Measurements from ENCODE around the gene PHF10.

DNA sequence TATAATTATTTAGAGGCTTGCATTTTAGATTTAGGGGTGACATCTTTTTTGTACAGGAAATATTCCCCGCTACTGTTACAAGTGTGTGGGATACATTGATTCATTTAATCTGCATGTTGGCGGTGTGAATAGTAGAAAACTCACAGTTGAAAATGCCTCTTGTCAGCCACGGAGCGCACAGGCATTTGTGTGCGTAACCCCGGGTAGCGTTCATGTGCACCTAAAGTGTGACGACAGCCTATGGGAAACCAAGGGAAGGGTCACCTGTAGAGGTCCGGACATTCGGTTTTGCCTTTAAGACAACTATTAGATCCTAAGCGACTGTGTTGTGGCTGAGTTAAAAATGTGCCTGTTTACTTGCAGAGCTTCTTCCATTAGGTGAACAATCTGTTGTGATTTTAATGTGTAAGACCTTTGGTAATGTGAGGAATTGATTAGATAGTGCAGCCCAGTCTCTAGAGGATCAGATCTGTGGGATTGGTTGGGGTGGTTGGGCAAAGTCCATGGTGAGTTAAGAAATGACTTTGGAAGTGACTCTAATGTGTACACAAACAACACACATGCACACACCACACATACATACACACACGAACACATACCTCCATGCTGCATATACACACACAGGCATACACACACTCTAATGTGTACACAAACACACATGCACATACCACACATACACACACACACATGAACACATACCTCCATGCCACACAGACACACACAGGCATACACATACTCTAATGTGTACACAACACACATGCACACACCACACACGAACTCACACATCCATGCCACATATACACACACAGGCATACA lies 42.8 kb upstream of the PHF10 start:
- TF ChIP-seq, protein P1, sequence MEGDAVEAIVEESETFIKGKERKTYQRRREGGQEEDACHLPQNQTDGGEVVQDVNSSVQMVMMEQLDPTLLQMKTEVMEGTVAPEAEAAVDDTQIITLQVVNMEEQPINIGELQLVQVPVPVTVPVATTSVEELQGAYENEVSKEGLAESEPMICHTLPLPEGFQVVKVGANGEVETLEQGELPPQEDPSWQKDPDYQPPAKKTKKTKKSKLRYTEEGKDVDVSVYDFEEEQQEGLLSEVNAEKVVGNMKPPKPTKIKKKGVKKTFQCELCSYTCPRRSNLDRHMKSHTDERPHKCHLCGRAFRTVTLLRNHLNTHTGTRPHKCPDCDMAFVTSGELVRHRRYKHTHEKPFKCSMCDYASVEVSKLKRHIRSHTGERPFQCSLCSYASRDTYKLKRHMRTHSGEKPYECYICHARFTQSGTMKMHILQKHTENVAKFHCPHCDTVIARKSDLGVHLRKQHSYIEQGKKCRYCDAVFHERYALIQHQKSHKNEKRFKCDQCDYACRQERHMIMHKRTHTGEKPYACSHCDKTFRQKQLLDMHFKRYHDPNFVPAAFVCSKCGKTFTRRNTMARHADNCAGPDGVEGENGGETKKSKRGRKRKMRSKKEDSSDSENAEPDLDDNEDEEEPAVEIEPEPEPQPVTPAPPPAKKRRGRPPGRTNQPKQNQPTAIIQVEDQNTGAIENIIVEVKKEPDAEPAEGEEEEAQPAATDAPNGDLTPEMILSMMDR (IDR thresholded peaks at IDR 0.05; ENCODE audit: borderline replicate concordance, extremely low read depth, low read length, poor library complexity, severe bottlenecking) = no peak
- TF ChIP-seq EZH2 (IDR thresholded peaks at IDR 0.05; ENCODE audit: borderline replicate concordance, low read depth, low read length, severe bottlenecking) = no peak
